HG03520 (cell line): ENCODE measurements around the gene SYK.

ENCODE experiments used
- ATAC-seq: cut with Tn5 transposase; IDR thresholded peaks from one replicate; pipeline ENCODE4 v1.9.1; 2021; ENCODE audit warnings: mild to moderate bottlenecking, moderate library complexity; ENCODE audit not compliant: unreplicated experiment

SYK gene

GRCh38 chr9:90846770-90847419, 45.3 kb downstream of the SYK start:
- ATAC-seq: no peak

GRCh38 chr9:90847971-90848370, 46.4 kb downstream of the SYK start:
- no peak for ATAC-seq

GRCh38 chr9:90848866-90849265, 47.2 kb downstream of the SYK start:
- ATAC-seq: no peak

- ATAC-seq: no peak
These were observed 49.8 kb downstream of the SYK start for GRCh38 chr9:90851444-90851843.

GRCh38 chr9:90853945-90854344, 52.3 kb downstream of the SYK start:
- no peak for ATAC-seq

GRCh38 chr9:90854637-90855175, 53.1 kb downstream of the SYK start:
- ATAC-seq: no peak

- no peak for ATAC-seq
These were observed 53.7 kb downstream of the SYK start for GRCh38 chr9:90855208-90855902.

GRCh38 chr9:90857091-90857490, 55.5 kb downstream of the SYK start:
- no peak for ATAC-seq

- ATAC-seq: no peak
These were observed 56.2 kb downstream of the SYK start for GRCh38 chr9:90857855-90858254.

GRCh38 chr9:90858457-90858901, 56.9 kb downstream of the SYK start:
- ATAC-seq: no peak

GRCh38 chr9:90860382-90860781, 58.8 kb downstream of the SYK start:
- ATAC-seq: no peak

GRCh38 chr9:90860826-90861225, 59.2 kb downstream of the SYK start:
- no peak for ATAC-seq

GRCh38 chr9:90861380-90861779, 59.8 kb downstream of the SYK start:
- ATAC-seq: no peak

GRCh38 chr9:90861826-90862740, 60.5 kb downstream of the SYK start:
- no peak for ATAC-seq

GRCh38 chr9:90864779-90865178, 63.2 kb downstream of the SYK start:
- ATAC-seq: no peak

GRCh38 chr9:90867101-90867500, 65.5 kb downstream of the SYK start:
- no peak for ATAC-seq

- ATAC-seq: no peak
These were observed 66.9 kb downstream of the SYK start for GRCh38 chr9:90868555-90868954.

- no peak for ATAC-seq
These were observed 67.7 kb downstream of the SYK start for GRCh38 chr9:90869361-90869760.

- no peak for ATAC-seq
These were observed 69.2 kb downstream of the SYK start for GRCh38 chr9:90870621-90871326.

GRCh38 chr9:90871327-90871935, 69.8 kb downstream of the SYK start:
- no peak for ATAC-seq
